GM12892 (cell line): ENCODE measurements around the gene IL31.

ENCODE experiments used
- POLR2A ChIP-seq: IDR thresholded peaks from 2 replicates; pipeline ENCODE4 v1.6.1; 2011; ENCODE audit warnings: low read depth, low read length, control low read depth
- POLR2AphosphoS5 ChIP-seq: IDR thresholded peaks from 2 replicates; pipeline ENCODE4 v1.6.1; 2011; ENCODE audit warnings: low read depth, low read length, control low read depth
- TAF1 ChIP-seq: IDR thresholded peaks from 2 replicates; pipeline ENCODE4 v1.6.1; 2011; ENCODE audit warnings: low read depth, mild to moderate bottlenecking, control low read depth, low read length, borderline replicate concordance

GRCh38 chr12:122148657-122149056 is 25.4 kb downstream of the IL31 start:
- no peak for TF ChIP-seq TAF1
- TF ChIP-seq POLR2AphosphoS5 = no peak
- no peak for TF ChIP-seq POLR2A
